Activated naive CD4-positive, alpha-beta T cell treated with anti-CD3 and anti-CD28 coated beads for 36 hours (primary cell): Measurements from ENCODE around the gene LYRM4. TPM values are rescaled to one million over a fixed set of nuclear protein-coding genes. Genes with fewer than 3 reads are reported as not detected.
A peak's percentile ranks its signal among the peaks of the same experiment; 100 is the strongest.

Source experiments
- CTCF ChIA-PET: fragments of 350-600 bp; sonication (Branson Sonifier 250); formaldehyde crosslinking; loops from one replicate; lab custom pipeline; 2021; ENCODE audit warnings: antibody characterized with exemption; lab: Charles Lee
- DNase-seq: peaks from one replicate; pipeline ENCODE4 v3.0.0-alpha.2; 2020
- H3K27ac Mint-ChIP-seq: one replicate; pipeline ENCODE4 v1.8.0; 2021; ENCODE audit warnings: mild to moderate bottlenecking, mixed read lengths
- H3K27me3 Mint-ChIP-seq: one replicate; pipeline ENCODE4 v1.8.0; 2021; ENCODE audit warnings: low read depth, mixed read lengths
- H3K36me3 Mint-ChIP-seq: one replicate; pipeline ENCODE4 v1.8.0; 2021; ENCODE audit warnings: low read depth, mixed read lengths
- H3K4me1 Mint-ChIP-seq: one replicate; pipeline ENCODE4 v1.8.0; 2021; ENCODE audit warnings: low read depth, mixed read lengths
- H3K4me3 Mint-ChIP-seq: one replicate; pipeline ENCODE4 v1.8.0; 2021; ENCODE audit warnings: mild to moderate bottlenecking, moderate library complexity, mixed read lengths
- H3K9me3 Mint-ChIP-seq: one replicate; pipeline ENCODE4 v1.8.0; 2021; ENCODE audit warnings: mixed read lengths
- intact Hi-C: fragments of 100-400 bp; cut with micrococcal nuclease; formaldehyde crosslinking; loops from one replicate; pipeline ENCODE4 v1.15.1; 2023
- total RNA-seq, 2 experiments: library from RNA; stranded (reverse); gene quantifications; one replicate each; pipeline ENCODE4 v1.2.3, GENCODE V29; 2021

LYRM4 gene
- total RNA-seq, 2 experiments from 2014 or later, result 46.2 to 51.6 TPM

- Mint-ChIP-seq H3K9me3 (no peaks in the 10 kb centered on the region), H3K36me3 (peaks cover 6% of the 10 kb centered on the region), H3K27me3 (no peaks in the 10 kb centered on the region), H3K27ac (no peak overlapping the region), H3K4me3 (no peak overlapping the region), H3K4me1 (peaks cover 31% of the 10 kb centered on the region)
- intact Hi-C loops, result no loop called here
- DNase-seq, result no peak
- CTCF ChIA-PET, result no interaction called here
Measured at GRCh38 chr6:5293692-5294091, 32.9 kb upstream of the LYRM4 start.

GRCh38 chr6:5292154-5292553 is 31.4 kb upstream of the LYRM4 start:
- CTCF ChIA-PET, result no interaction called here
- H3K27me3 Mint-ChIP-seq, result no peaks in the 10 kb centered on the region
- no peak overlapping the region for H3K27ac Mint-ChIP-seq
- DNase-seq, result no peak
- peaks cover 42% of the 10 kb centered on the region for H3K4me1 Mint-ChIP-seq
- H3K4me3 Mint-ChIP-seq, result no peak overlapping the region
- H3K36me3 Mint-ChIP-seq, result peaks cover 6% of the 10 kb centered on the region
- intact Hi-C loops, result no loop called here
- H3K9me3 Mint-ChIP-seq, result no peaks in the 10 kb centered on the region

GRCh38 chr6:5290500-5290899 is 29.8 kb upstream of the LYRM4 start:
- no peak for DNase-seq
- Mint-ChIP-seq H3K4me3 (no peak overlapping the region), H3K36me3 (no peaks in the 10 kb centered on the region), H3K9me3 (no peaks in the 10 kb centered on the region), H3K4me1 (peaks cover 49% of the 10 kb centered on the region), H3K27me3 (no peaks in the 10 kb centered on the region), H3K27ac (no peak overlapping the region)
- intact Hi-C loops, result no loop called here
- CTCF ChIA-PET, result interaction anchor here (1.0 kb wide), 1 partner anchor 38 kb away, joined by 3 read pairs; no protein-coding TSS in a partner anchor

- DNase-seq, result no peak
- intact Hi-C loops, result no loop called here
- Mint-ChIP-seq H3K27ac (no peak overlapping the region), H3K27me3 (no peaks in the 10 kb centered on the region), H3K4me3 (no peak overlapping the region), H3K36me3 (no peaks in the 10 kb centered on the region), H3K9me3 (no peaks in the 10 kb centered on the region), H3K4me1 (peaks cover 51% of the 10 kb centered on the region)
- CTCF ChIA-PET, result interaction anchor here (1.0 kb wide), 1 partner anchor 37 kb away, joined by 3 read pairs; no protein-coding TSS in a partner anchor
Measured at GRCh38 chr6:5290097-5290496, 29.3 kb upstream of the LYRM4 start.

- no peak overlapping the region for H3K27ac Mint-ChIP-seq
- H3K9me3 Mint-ChIP-seq, result no peaks in the 10 kb centered on the region
- H3K27me3 Mint-ChIP-seq, result no peaks in the 10 kb centered on the region
- H3K4me1 Mint-ChIP-seq, result peaks cover 48% of the 10 kb centered on the region
- H3K4me3 Mint-ChIP-seq, result no peak overlapping the region
- H3K36me3 Mint-ChIP-seq, result no peaks in the 10 kb centered on the region
- intact Hi-C loops, result no loop called here
- CTCF ChIA-PET, result interaction anchor here (2.0 kb wide), 1 partner anchor 15 kb away, joined by 5 read pairs; no protein-coding TSS in a partner anchor
- no peak for DNase-seq
Measured at GRCh38 chr6:5287966-5288297, 27.2 kb upstream of the LYRM4 start.

- Mint-ChIP-seq H3K9me3 (no peaks in the 10 kb centered on the region), H3K4me1 (peaks cover 47% of the 10 kb centered on the region), H3K36me3 (no peaks in the 10 kb centered on the region), H3K4me3 (no peak overlapping the region), H3K27ac (no peak overlapping the region), H3K27me3 (no peaks in the 10 kb centered on the region)
- intact Hi-C loops, result no loop called here
- CTCF ChIA-PET, result interaction anchor here (2.0 kb wide), 1 partner anchor 15 kb away, joined by 5 read pairs; no protein-coding TSS in a partner anchor
- DNase-seq, result no peak
Measured at GRCh38 chr6:5287205-5287965, 26.6 kb upstream of the LYRM4 start.

- H3K27me3 Mint-ChIP-seq, result no peaks in the 10 kb centered on the region
- H3K4me3 Mint-ChIP-seq, result no peak overlapping the region
- no peaks in the 10 kb centered on the region for H3K9me3 Mint-ChIP-seq
- no peaks in the 10 kb centered on the region for H3K36me3 Mint-ChIP-seq
- H3K27ac Mint-ChIP-seq, result no peak overlapping the region
- intact Hi-C loops, result no loop called here
- peaks cover 45% of the 10 kb centered on the region for H3K4me1 Mint-ChIP-seq
- no peak for DNase-seq
- CTCF ChIA-PET, result interaction anchor here (2.0 kb wide), 1 partner anchor 16 kb away, joined by 5 read pairs; no protein-coding TSS in a partner anchor
Measured at GRCh38 chr6:5286780-5287179, 26.0 kb upstream of the LYRM4 start.

GRCh38 chr6:5285526-5285925 is 24.8 kb upstream of the LYRM4 start:
- no peak overlapping the region for H3K4me3 Mint-ChIP-seq
- no peaks in the 10 kb centered on the region for H3K36me3 Mint-ChIP-seq
- no peaks in the 10 kb centered on the region for H3K9me3 Mint-ChIP-seq
- H3K27ac Mint-ChIP-seq, result no peak overlapping the region
- no peaks in the 10 kb centered on the region for H3K27me3 Mint-ChIP-seq
- intact Hi-C loops, result no loop called here
- DNase-seq, result no peak
- H3K4me1 Mint-ChIP-seq, result peaks cover 46% of the 10 kb centered on the region
- CTCF ChIA-PET, result interaction anchor here (0.6 kb wide), 1 partner anchor 19 kb away, joined by 3 read pairs; no protein-coding TSS in a partner anchor

- intact Hi-C loops, result no loop called here
Measured at GRCh38 chr6:5285081-5285480, 24.3 kb upstream of the LYRM4 start.

GRCh38 chr6:5282191-5282623 is 21.5 kb upstream of the LYRM4 start:
- Mint-ChIP-seq H3K4me1 (peaks cover 49% of the 10 kb centered on the region), H3K4me3 (no peak overlapping the region), H3K27ac (no peak overlapping the region), H3K36me3 (peaks cover 5% of the 10 kb centered on the region), H3K27me3 (no peaks in the 10 kb centered on the region), H3K9me3 (no peaks in the 10 kb centered on the region)
- no peak for DNase-seq
- intact Hi-C loops, result no loop called here
- CTCF ChIA-PET, result no interaction called here

More at GRCh38 chr6:5285081-5285480, 24.3 kb upstream of the LYRM4 start:
- Mint-ChIP-seq H3K4me3 (no peak overlapping the region), H3K9me3 (no peaks in the 10 kb centered on the region), H3K27me3 (no peaks in the 10 kb centered on the region), H3K36me3 (no peaks in the 10 kb centered on the region), H3K27ac (no peak overlapping the region), H3K4me1 (peaks cover 48% of the 10 kb centered on the region)
- no peak for DNase-seq
- CTCF ChIA-PET, result no interaction called here

GRCh38 chr6:5280920-5281319 is 20.2 kb upstream of the LYRM4 start:
- Mint-ChIP-seq H3K27me3 (no peaks in the 10 kb centered on the region), H3K4me3 (no peak overlapping the region), H3K4me1 (peaks cover 45% of the 10 kb centered on the region), H3K36me3 (peaks cover 5% of the 10 kb centered on the region), H3K27ac (peak overlapping the region; percentile 68), H3K9me3 (no peaks in the 10 kb centered on the region)
- DNase-seq, result no peak
- CTCF ChIA-PET, result interaction anchor here (1.4 kb wide), 1 partner anchor 22 kb away, joined by 3 read pairs; no protein-coding TSS in a partner anchor
- intact Hi-C loops, result loop anchor here (1.0 to 2.0 kb wide), 7 partner anchors 20 to 504 kb away; partner anchors contain the start of genes CDYL and FARS2

- intact Hi-C loops, result loop anchor here (1.0 to 2.0 kb wide), 7 partner anchors 19 to 503 kb away; partner anchors contain the start of genes CDYL and FARS2
- H3K4me1 Mint-ChIP-seq, result peaks cover 37% of the 10 kb centered on the region
- DNase-seq, result peak; percentile 69
- no peak overlapping the region for H3K4me3 Mint-ChIP-seq
- no peaks in the 10 kb centered on the region for H3K27me3 Mint-ChIP-seq
- H3K27ac Mint-ChIP-seq, result peak overlapping the region; percentile 83
- peaks cover 5% of the 10 kb centered on the region for H3K36me3 Mint-ChIP-seq
- H3K9me3 Mint-ChIP-seq, result no peaks in the 10 kb centered on the region
- CTCF ChIA-PET, result interaction anchor here (0.6 to 1.4 kb wide), 3 partner anchors 23 to 794 kb away, joined by 3 to 4 read pairs (median 3); no protein-coding TSS in a partner anchor
Measured at GRCh38 chr6:5279891-5280338, 19.2 kb upstream of the LYRM4 start.
